Measurements from ENCODE around the gene LAMA2.

DNA sequence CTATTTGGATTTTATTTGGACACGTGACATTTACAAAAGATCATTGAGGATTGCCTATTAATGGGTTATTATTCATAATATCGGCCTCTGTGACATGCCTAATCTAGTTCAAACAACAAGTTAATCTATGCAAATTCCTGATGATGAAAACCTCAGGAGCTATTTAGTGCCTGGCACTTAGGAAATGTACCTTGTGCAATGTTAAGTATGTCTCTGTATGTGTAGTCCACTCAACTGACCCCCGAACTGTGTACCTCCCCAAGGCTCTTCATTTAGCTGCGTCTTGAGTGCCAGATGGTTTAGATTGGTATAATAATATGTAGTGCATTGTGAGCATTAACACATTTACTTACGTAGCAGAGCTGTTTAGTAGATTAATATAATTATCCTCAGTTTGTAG, 6.9 kb downstream of the LAMA2 start:
- TF ChIP-seq EP300 (IDR thresholded peaks at IDR 0.05) (no peak), POLR2A (IDR thresholded peaks at IDR 0.05) (no peak), POLR2AphosphoS5 (IDR thresholded peaks at IDR 0.05) (peak in 2 of 3 donors; percentile 50 to 64)
- TF ChIP-seq, protein P1, sequence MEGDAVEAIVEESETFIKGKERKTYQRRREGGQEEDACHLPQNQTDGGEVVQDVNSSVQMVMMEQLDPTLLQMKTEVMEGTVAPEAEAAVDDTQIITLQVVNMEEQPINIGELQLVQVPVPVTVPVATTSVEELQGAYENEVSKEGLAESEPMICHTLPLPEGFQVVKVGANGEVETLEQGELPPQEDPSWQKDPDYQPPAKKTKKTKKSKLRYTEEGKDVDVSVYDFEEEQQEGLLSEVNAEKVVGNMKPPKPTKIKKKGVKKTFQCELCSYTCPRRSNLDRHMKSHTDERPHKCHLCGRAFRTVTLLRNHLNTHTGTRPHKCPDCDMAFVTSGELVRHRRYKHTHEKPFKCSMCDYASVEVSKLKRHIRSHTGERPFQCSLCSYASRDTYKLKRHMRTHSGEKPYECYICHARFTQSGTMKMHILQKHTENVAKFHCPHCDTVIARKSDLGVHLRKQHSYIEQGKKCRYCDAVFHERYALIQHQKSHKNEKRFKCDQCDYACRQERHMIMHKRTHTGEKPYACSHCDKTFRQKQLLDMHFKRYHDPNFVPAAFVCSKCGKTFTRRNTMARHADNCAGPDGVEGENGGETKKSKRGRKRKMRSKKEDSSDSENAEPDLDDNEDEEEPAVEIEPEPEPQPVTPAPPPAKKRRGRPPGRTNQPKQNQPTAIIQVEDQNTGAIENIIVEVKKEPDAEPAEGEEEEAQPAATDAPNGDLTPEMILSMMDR (IDR thresholded peaks at IDR 0.05): no peak

Measured in stomach (tissue), 4 donors.